GM21447 (cell line): ENCODE results near the gene TCAP.
"Not testable (repeated sequence)": the region's sequence is repeated elsewhere in the genome, so short reads cannot be mapped to it uniquely, and the experiment has no call there.

Source experiments
- ATAC-seq: cut with Tn5 transposase; IDR thresholded peaks from one replicate; pipeline ENCODE4 v1.9.1; 2021; ENCODE audit not compliant: unreplicated experiment

TCAP gene

GRCh38 chr17:39702901-39703893 is 38.0 kb downstream of the TCAP start:
- ATAC-seq: no peak

GRCh38 chr17:39703913-39704312 is 38.8 kb downstream of the TCAP start:
- no peak for ATAC-seq

DNA sequence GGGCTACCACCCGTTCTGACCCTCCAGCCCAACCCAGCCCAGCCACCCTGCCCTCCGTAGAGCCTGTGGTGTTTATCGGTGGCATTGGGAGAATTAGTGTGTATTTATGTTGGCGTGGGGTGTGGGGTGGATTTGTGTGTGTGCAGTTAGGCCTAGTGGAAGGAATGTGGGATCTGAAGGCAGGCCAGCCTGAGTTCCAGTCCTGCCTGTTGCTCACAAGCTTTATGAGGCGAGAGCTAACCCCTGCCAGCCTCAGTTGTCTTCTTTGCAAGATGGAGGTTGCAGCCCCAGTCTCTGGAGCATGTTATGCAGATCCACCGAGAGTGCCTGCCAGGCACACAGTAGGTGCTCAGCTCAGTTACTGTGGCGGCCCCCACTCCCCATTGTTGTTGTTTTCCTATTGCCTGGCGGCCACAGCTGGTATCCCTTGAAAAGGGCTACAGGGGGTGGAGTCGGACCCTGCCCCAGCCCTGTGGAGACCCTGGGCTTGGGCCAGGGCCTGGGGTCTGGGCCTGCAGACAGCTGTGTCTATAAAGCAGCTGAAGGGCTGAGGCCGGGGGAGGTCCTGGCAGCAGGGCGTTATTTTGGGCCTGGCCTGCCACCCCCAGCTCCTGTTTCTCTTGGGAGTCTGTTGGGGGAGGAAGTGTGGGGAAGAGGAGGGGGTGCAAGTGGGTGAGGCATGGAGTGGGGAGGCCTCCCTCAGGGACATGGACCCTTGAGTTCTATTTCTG is 39.8 kb downstream of the TCAP start:
- ATAC-seq: no peak

DNA sequence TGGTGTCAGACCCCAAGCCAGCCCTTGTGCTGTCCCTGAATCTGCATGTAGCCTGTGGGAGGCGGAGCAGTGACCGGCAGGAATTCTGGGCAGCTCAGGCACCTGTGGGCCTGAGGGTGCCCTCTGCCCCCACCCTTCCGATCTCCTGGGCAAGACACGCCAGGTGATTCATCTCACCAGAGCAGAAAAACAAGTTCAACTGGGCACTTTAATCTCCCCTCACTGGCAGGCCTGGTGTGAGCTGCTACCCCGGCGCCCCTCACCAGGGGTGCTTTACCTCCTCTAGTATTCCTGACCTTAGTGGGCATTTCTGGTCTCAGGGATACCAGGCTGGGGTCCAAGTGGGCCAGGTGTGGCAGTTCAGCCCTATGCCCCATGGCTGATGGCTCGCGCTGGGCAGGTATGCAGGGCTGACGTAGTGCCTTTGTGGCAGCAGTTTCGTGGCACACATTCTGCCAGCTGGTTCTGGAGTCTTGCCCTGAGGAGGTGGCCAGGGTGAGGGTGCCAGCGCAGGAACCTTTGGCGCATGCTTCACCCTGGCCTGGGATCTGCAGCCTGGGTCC is 40.7 kb downstream of the TCAP start:
- ATAC-seq: no peak

DNA sequence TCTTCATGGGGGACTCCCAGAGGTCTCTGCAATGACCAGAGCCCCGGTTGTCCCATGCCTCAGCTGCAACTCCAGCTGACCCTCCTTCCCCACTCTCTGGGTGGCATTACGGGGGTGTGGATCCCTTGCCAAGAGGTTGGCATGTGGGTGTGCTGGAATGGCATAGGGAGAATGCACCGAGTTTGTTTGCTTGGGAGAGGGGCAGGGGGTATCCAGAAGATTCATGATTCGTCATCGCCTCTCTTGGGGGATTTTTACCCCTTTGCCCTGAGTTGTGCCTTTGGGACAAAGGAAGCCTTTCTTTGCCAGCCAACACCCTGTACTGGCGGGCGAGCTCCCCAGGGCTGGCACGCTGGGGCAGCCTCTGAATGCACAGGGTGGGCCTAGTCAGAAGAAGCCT is 41.2 kb downstream of the TCAP start:
- ATAC-seq: no peak

DNA sequence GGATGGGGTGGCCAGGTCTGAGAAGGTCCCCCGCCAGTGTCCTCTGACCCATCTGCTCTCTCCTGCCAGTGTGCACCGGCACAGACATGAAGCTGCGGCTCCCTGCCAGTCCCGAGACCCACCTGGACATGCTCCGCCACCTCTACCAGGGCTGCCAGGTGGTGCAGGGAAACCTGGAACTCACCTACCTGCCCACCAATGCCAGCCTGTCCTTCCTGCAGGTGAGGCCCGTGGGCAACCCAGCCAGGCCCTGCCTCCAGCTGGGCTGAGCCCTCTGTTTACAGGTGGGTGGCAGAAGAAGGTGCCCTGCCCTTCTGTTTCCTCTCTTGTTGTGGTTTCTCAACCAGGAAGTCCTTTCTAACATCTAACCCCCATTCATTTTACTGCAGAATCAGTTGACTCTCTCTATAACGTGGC is 41.8 kb downstream of the TCAP start:
- ATAC-seq: no peak

DNA sequence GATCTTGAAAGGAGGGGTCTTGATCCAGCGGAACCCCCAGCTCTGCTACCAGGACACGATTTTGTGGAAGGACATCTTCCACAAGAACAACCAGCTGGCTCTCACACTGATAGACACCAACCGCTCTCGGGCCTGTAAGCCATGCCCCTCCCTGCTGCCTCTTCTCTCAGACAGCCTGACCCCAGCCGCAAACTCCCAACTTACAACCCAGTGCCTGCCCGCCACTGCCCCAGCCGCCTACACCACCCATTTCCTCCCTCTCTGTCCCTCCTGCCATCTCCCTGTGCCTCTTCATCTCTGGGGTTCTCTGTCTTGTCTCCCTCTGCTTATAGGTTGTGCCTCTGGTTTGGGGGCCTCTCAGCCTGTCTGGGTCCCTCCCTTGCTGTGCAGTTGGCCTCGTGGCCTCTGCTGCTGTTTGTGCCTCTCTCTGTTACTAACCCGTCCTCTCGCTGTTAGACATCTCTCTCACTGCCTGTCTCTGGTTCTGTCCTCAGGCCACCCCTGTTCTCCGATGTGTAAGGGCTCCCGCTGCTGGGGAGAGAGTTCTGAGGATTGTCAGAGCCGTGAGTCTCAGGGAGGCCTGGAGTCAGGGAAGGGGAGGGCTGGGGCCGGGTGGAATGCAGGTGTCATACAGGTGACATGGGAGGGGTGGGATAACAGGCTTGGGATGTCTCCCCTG is 44.3 kb downstream of the TCAP start:
- no peak for ATAC-seq

DNA sequence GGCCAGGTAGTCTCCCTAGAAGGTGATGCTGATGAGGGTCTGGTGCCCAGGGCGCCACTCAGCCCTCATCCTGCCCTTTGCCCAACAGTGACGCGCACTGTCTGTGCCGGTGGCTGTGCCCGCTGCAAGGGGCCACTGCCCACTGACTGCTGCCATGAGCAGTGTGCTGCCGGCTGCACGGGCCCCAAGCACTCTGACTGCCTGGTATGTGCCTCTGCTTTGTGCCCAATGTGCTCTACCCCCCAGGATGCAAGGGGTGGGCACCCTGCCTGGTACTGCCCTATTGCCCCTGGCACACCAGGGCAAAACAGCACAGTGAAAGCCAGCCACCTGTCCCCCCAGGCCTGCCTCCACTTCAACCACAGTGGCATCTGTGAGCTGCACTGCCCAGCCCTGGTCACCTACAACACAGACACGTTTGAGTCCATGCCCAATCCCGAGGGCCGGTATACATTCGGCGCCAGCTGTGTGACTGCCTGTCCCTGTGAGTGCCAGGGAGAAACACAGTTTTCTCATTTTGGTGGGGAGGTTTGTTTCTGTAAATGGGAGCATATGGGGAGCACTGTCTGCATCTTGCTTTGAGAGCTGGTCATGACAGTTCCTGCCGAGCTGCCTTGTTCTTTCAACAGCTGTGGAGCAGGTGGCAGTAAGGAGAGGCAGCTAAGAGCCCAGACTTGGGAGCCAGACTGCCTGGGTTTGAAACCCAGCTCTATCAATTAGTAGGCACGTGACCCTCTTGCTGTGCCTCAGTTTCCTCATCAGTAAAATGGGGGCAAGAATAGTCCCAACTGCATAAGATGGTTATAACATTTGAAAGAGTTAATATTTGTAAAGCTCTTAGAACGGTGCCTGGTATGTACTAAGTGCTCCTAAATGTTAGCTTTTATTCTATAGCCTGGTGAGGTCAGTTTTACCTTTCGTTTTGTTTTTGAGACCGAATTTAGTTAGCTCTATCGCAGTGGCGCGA is 45.1 kb downstream of the TCAP start:
- ATAC-seq: no peak

DNA sequence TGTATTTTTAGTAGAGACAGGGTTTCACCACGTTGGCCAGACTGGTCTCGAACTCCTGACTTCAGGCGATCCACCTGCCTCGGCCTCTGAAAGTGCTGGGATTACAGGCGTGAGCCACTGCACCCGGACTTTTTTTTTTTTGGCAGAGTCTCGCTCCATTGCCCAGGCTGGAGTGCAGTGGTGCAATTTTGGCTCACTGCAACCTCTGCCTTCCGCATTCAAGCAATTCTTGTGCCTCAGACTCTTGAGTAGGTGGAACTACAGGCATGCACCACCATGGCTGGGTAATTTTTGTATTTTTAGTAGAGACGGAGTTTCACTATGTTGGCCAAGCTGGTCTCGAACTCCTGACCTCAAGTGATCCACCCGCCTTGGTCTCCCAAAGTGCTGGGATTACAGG is 45.9 kb downstream of the TCAP start:
- ATAC-seq: not testable (repeated sequence)

GRCh38 chr17:39711851-39712250 is 46.7 kb downstream of the TCAP start:
- ATAC-seq: no peak

GRCh38 chr17:39714234-39714633 is 49.1 kb downstream of the TCAP start:
- ATAC-seq: no peak

- ATAC-seq: no peak
These were observed 50.4 kb downstream of the TCAP start for GRCh38 chr17:39715375-39716072.
